BLaER1 treated with 17β-estradiol and CSF1 and Interleukin-3, amounts not matched to agents 10 nM and 100 nM (cell line): Measurements from ENCODE around the gene RAB23.
"Not testable (repeated sequence)": the region's sequence is repeated elsewhere in the genome, so short reads cannot be mapped to it uniquely, and the experiment has no call there.

Source experiments
- H3K27ac ChIP-seq, 11 experiments: shearing (Covaris generic); formaldehyde crosslinking; 2 replicates each; pipeline ENCODE4 v1.8.1; 2022
- H3K27me3 ChIP-seq, 11 experiments: shearing (Covaris generic); formaldehyde crosslinking; 2 replicates each; pipeline ENCODE4 v1.8.1; 2022
- H3K36me3 ChIP-seq, 11 experiments: shearing (Covaris generic); formaldehyde crosslinking; 2 replicates each; pipeline ENCODE4 v1.8.1; 2022
- H3K4me1 ChIP-seq, 10 experiments: shearing (Covaris generic); formaldehyde crosslinking; 2 replicates each; pipeline ENCODE4 v1.8.1; 2022
- H3K4me2 ChIP-seq, 11 experiments: shearing (Covaris generic); formaldehyde crosslinking; 2 replicates each; pipeline ENCODE4 v1.8.1; 2022
- H3K4me3 ChIP-seq, 10 experiments: shearing (Covaris generic); formaldehyde crosslinking; 2 replicates each; pipeline ENCODE4 v1.8.1; 2022
- H3K9ac ChIP-seq, 11 experiments: shearing (Covaris generic); formaldehyde crosslinking; 2 replicates each; pipeline ENCODE4 v1.8.1; 2022
- H3K9me3 ChIP-seq, 11 experiments: shearing (Covaris generic); formaldehyde crosslinking; replicated peaks in 1 of 11; 2 replicates each; pipeline ENCODE4 v1.8.1; 2022
- H4K20me1 ChIP-seq, 11 experiments: shearing (Covaris generic); formaldehyde crosslinking; 2 replicates each; pipeline ENCODE4 v1.8.1; 2022
- Cebpa-rat ChIP-seq, 11 experiments: shearing (Covaris generic); IDR thresholded peaks; 2 replicates each; pipeline ENCODE4 v1.8.1; 2022

RAB23 gene

GRCh38 chr6:57246307-57246706, 24.2 kb upstream of the RAB23 start:
- Histone ChIP-seq H3K27ac (no peak overlapping the region), H3K36me3 (no peaks in the 10 kb centered on the region), H3K4me2 (no peak overlapping the region), H3K9ac (no peak overlapping the region), H4K20me1 (no peaks in the 10 kb centered on the region), H3K4me1 (no peaks in the 10 kb centered on the region), H3K9me3 (peaks cover 0 to 7% (median 0%) of the 10 kb centered on the region in 11 experiments; a peak in 1 of 22 replicates), H3K27me3 (no peaks in the 10 kb centered on the region), H3K4me3 (no peak overlapping the region)
- no peak for TF ChIP-seq Cebpa-rat (IDR thresholded peaks at IDR 0.05)

GRCh38 chr6:57243954-57244353, 21.8 kb upstream of the RAB23 start:
- Histone ChIP-seq H3K27me3 (no peaks in the 10 kb centered on the region), H4K20me1 (no peaks in the 10 kb centered on the region), H3K9me3 (peaks cover 0 to 7% (median 0%) of the 10 kb centered on the region in 11 experiments; a peak in 1 of 22 replicates), H3K4me3 (no peak overlapping the region), H3K36me3 (no peaks in the 10 kb centered on the region), H3K9ac (no peak overlapping the region), H3K27ac (no peak overlapping the region), H3K4me2 (no peak overlapping the region), H3K4me1 (no peaks in the 10 kb centered on the region)
- TF ChIP-seq Cebpa-rat (IDR thresholded peaks at IDR 0.05), result no peak

GRCh38 chr6:57243526-57243925, 21.4 kb upstream of the RAB23 start:
- not testable (repeated sequence) for H3K9me3 ChIP-seq, H3K27me3 ChIP-seq, H4K20me1 ChIP-seq, H3K4me3 ChIP-seq, H3K4me2 ChIP-seq, H3K4me1 ChIP-seq, H3K36me3 ChIP-seq, H3K27ac ChIP-seq, H3K9ac ChIP-seq

DNA sequence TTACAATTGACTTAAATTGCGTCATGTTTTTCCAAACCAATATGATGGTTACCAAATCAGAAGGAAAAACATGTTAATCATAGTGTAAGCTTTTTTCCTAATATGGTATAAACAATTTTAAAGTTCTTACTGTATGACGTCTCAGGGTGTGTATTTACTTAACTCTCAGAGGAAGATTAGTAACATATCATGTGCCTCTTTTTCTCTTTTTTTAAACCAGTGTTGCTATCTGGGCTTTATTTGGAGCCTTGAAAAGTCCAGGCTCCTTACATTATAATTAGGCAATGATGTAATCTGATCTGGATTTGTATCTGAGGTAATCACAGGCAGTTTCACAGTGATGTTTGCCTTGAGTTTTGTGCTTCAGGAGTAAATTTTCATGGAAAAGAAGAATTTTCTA, 20.4 kb upstream of the RAB23 start:
- Histone ChIP-seq H3K36me3 (no peaks in the 10 kb centered on the region), H3K4me2 (no peak overlapping the region), H3K4me1 (no peaks in the 10 kb centered on the region), H3K4me3 (no peak overlapping the region), H3K27me3 (no peaks in the 10 kb centered on the region), H3K9ac (no peak overlapping the region), H4K20me1 (no peaks in the 10 kb centered on the region), H3K9me3 (peaks cover 0 to 7% (median 0%) of the 10 kb centered on the region in 11 experiments; a peak in 1 of 22 replicates), H3K27ac (no peak overlapping the region)
- no peak for TF ChIP-seq Cebpa-rat (IDR thresholded peaks at IDR 0.05)

GRCh38 chr6:57226221-57226620, 4.1 kb upstream of the RAB23 start:
- H3K9me3 ChIP-seq, result no peaks in the 10 kb centered on the region
- H4K20me1 ChIP-seq, result no peaks in the 10 kb centered on the region
- no peak overlapping the region for H3K9ac ChIP-seq
- TF ChIP-seq Cebpa-rat (IDR thresholded peaks at IDR 0.05), result no peak
- no peaks in the 10 kb centered on the region for H3K36me3 ChIP-seq
- no peak overlapping the region for H3K4me3 ChIP-seq
- peaks cover 4 to 7% (median 6%) of the 10 kb centered on the region in 10 experiments; a peak in 11 of 20 replicates for H3K4me1 ChIP-seq
- no peaks in the 10 kb centered on the region for H3K27me3 ChIP-seq
- no peak overlapping the region for H3K4me2 ChIP-seq
- no peak overlapping the region for H3K27ac ChIP-seq

DNA sequence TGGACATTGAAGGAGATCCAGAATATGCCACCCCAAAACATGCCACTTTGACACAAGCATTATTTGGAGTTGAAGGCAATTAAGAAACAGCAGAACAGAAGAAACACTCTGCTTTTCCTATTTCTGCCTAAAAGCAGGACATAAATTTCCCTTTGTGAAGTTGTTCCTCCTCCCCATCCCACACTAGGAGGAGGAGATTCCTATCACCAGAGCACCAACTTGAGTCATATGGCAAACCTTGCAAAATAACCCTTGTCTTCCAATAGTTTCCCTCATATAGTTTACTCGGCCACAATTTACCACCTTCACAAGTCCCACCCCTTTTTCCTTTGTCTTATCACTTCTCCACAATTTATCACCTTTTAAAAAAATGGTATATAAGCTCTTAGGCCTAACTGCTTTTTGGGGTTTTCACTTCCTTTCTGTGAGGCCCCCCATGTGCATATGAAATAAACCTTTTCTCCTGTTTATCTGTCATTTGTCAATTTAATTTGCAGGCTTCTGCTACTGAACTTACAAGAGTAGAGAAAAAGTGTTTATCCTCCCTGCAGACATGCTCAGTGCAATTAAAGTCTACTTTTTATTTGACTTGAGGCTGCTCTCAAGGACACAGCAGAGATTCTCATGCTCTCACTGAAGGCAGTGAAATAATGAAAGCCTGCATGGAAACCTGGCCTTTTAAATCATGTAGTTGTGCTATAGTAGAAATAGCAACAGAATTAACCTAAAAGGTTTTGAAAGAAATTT, 2.8 kb upstream of the RAB23 start:
- H3K4me1 ChIP-seq, result peaks cover 5 to 13% (median 9%) of the 10 kb centered on the region in 10 experiments; a peak in 12 of 20 replicates
- no peaks in the 10 kb centered on the region for H4K20me1 ChIP-seq
- H3K27me3 ChIP-seq, result no peaks in the 10 kb centered on the region
- no peaks in the 10 kb centered on the region for H3K36me3 ChIP-seq
- H3K9me3 ChIP-seq, result no peaks in the 10 kb centered on the region; a peak in 2 of 22 replicates
- H3K9ac ChIP-seq, result no peak overlapping the region
- H3K27ac ChIP-seq, result no peak overlapping the region
- H3K4me3 ChIP-seq, result no peak overlapping the region
- no peak overlapping the region for H3K4me2 ChIP-seq
- no peak for TF ChIP-seq Cebpa-rat (IDR thresholded peaks at IDR 0.05)

GRCh38 chr6:57222743-57223077, 603 bp upstream of the RAB23 start:
- Histone ChIP-seq H3K4me1 (peaks cover 5 to 13% (median 9%) of the 10 kb centered on the region in 10 experiments; a peak in 12 of 20 replicates), H3K4me2 (peak overlapping the region; percentile 61 to 93 (median 85)), H3K27ac (0 out of 22 replicates have a peak overlapping the region, but pooled peaks of 1 of the 11 experiments have one; percentile 68), H3K36me3 (no peaks in the 10 kb centered on the region), H3K9me3 (no peaks in the 10 kb centered on the region; a peak in 2 of 22 replicates), H4K20me1 (no peaks in the 10 kb centered on the region), H3K9ac (peak overlapping the region; percentile 73 to 88 (median 81); a peak in 18 of 22 replicates), H3K4me3 (peak overlapping the region; percentile 76 to 100 (median 96)), H3K27me3 (no peaks in the 10 kb centered on the region)
- no peak for TF ChIP-seq Cebpa-rat (IDR thresholded peaks at IDR 0.05)

- Histone ChIP-seq H3K9ac (peak overlapping the region; percentile 73 to 88 (median 81)), H3K4me2 (peak overlapping the region; percentile 72 to 93 (median 85)), H3K36me3 (no peaks in the 10 kb centered on the region), H3K4me1 (peaks cover 5 to 16% (median 11%) of the 10 kb centered on the region in 10 experiments; a peak in 14 of 20 replicates), H3K27me3 (no peaks in the 10 kb centered on the region), H3K4me3 (peak overlapping the region; percentile 76 to 100 (median 96)), H3K27ac (peak overlapping the region in 10 of 11 experiments; percentile 30 to 74 (median 68); a peak in 20 of 22 replicates), H3K9me3 (no peaks in the 10 kb centered on the region; a peak in 2 of 22 replicates), H4K20me1 (no peaks in the 10 kb centered on the region)
- TF ChIP-seq Cebpa-rat (IDR thresholded peaks at IDR 0.05), result no peak
Measured at GRCh38 chr6:57221191-57221935, 744 bp downstream of the RAB23 start.

DNA sequence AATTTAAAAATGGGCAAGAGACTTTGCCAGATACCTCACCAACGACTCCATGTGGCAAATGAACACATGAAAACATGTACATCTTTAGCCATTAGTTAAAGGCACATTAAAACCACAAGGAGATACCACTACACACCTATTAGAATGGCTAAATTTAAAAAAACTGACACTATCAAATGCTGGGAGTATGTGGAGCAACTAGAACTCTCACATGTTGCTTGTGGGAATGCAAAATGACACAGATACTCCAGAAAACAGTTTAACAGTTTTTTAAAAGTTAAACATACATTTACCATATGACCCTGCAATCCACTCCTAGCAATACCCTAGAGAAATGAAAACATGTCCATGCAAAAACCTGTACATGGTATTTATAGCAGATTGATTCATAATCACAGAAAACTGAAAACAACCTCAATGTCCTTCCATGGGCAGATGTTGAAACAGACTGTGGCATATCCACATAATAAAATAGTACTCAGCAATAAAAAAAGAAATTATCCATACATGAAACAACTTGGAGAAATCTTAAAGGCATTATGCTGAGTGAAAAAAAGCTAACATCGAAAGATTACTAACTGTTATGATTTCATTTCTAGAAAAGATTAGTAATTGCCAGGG, 1.9 kb downstream of the RAB23 start:
- peaks cover 5 to 16% (median 11%) of the 10 kb centered on the region in 10 experiments; a peak in 14 of 20 replicates for H3K4me1 ChIP-seq
- TF ChIP-seq Cebpa-rat (IDR thresholded peaks at IDR 0.05), result no peak
- no peak overlapping the region; a peak in 1 of 20 replicates for H3K4me3 ChIP-seq
- H3K36me3 ChIP-seq, result no peaks in the 10 kb centered on the region
- no peak overlapping the region for H3K27ac ChIP-seq
- no peaks in the 10 kb centered on the region for H3K27me3 ChIP-seq
- H3K4me2 ChIP-seq, result peak overlapping the region in 2 of 11 experiments; percentile 74 to 79; a peak in 1 of 22 replicates
- no peaks in the 10 kb centered on the region for H4K20me1 ChIP-seq
- no peak overlapping the region for H3K9ac ChIP-seq
- peaks cover 0 to 6% (median 0%) of the 10 kb centered on the region in 11 experiments; a peak in 2 of 22 replicates for H3K9me3 ChIP-seq
